ENCODE results near the gene PMEL.
"Not testable (repeated sequence)": the region's sequence is repeated elsewhere in the genome, so short reads cannot be mapped to it uniquely, and the experiment has no call there.

The PMEL gene

GRCh38 chr12:55982319-55982936, 16.6 kb upstream of the PMEL start:
- DNase-seq: no peak

- not testable (repeated sequence) for DNase-seq
These were observed 16.0 kb upstream of the PMEL start for GRCh38 chr12:55981882-55982281.

- no peak for DNase-seq
These were observed 13.2 kb upstream of the PMEL start for GRCh38 chr12:55979069-55979468.

- no peak for DNase-seq
These were observed 12.6 kb upstream of the PMEL start for GRCh38 chr12:55978393-55978792.

- DNase-seq: no peak
These were observed 8.5 kb upstream of the PMEL start for GRCh38 chr12:55974308-55974730.

- DNase-seq: peak; percentile 99
These were observed 7.9 kb upstream of the PMEL start, which contains the start of gene RAB5B for GRCh38 chr12:55973599-55974307. Gene RAB5B (plus strand): TSS chr12:55974078. CDS start chr12:55986961, 12,883 bp downstream.

- DNase-seq: no peak
These were observed 7.2 kb upstream of the PMEL start for GRCh38 chr12:55972911-55973598.

GRCh38 chr12:55972456-55972855, 6.6 kb upstream of the PMEL start:
- DNase-seq: no peak

- no peak for DNase-seq
These were observed 6.2 kb upstream of the PMEL start for GRCh38 chr12:55972042-55972441.

GRCh38 chr12:55970775-55971174, 4.9 kb upstream of the PMEL start:
- no peak for DNase-seq

GRCh38 chr12:55969356-55969755, 3.5 kb upstream of the PMEL start:
- DNase-seq: no peak

GRCh38 chr12:55966408-55967281, 803 bp upstream of the PMEL start, which contains the start of gene CDK2:
Gene CDK2 (plus strand): TSS chr12:55966830. CDS start chr12:55967009, 179 bp downstream.
- DNase-seq: peak; percentile 30

- DNase-seq: no peak
These were observed 602 bp downstream of the PMEL start for GRCh38 chr12:55965240-55965639.

GRCh38 chr12:55963760-55964159, 2.1 kb downstream of the PMEL start:
- DNase-seq: no peak

- DNase-seq: no peak
These were observed 8.6 kb downstream of the PMEL start for GRCh38 chr12:55957106-55957859.

- DNase-seq: no peak
These were observed 9.9 kb downstream of the PMEL start for GRCh38 chr12:55955800-55956508.

GRCh38 chr12:55955344-55955743, 10.5 kb downstream of the PMEL start:
- no peak for DNase-seq

GRCh38 chr12:55946553-55946952, 19.3 kb downstream of the PMEL start:
- no peak for DNase-seq

GRCh38 chr12:55942577-55943136, 23.2 kb downstream of the PMEL start:
- DNase-seq: no peak

GRCh38 chr12:55942055-55942454, 23.8 kb downstream of the PMEL start:
- DNase-seq: no peak

All from DMS 273 treated with DMSO at 0.1 percent for 48 hours (cell line).